Breast epithelium (tissue), 4 donors: ENCODE data around the gene SLC12A4. TPM values are rescaled to one million over a fixed set of nuclear protein-coding genes. Genes with fewer than 3 reads are reported as not detected.

Source experiments
- DNase-seq, 2 donors: peaks; one replicate each; pipeline ENCODE4 v3.0.0-alpha.2; 2019; ENCODE audit warnings: low spot score in 2 of 2
- H3K27ac ChIP-seq, 2 donors: fragments of 200-600 bp; sonication (generic) in 1 of 2; one replicate each; pipeline ENCODE4 v1.5.1; 2016 to 2019; ENCODE audit warnings: mild to moderate bottlenecking in 1 of 2
- H3K27me3 ChIP-seq, 2 donors: fragments of 200-600 bp; sonication (generic) in 1 of 2; one replicate each; pipeline versions ENCODE4 v1.5.1 to v1.6.0; 2017 to 2019; ENCODE audit warnings: control low read depth in 1 of 2, mild to moderate bottlenecking in 1 of 2
- H3K36me3 ChIP-seq: fragments of 200-600 bp; one replicate; pipeline ENCODE4 v1.5.1; 2019
- H3K4me1 ChIP-seq, 2 donors: fragments of 200-600 bp; sonication (generic); one replicate each; pipeline ENCODE4 v1.5.1; 2016 to 2019; ENCODE audit warnings: control low read depth in 1 of 2
- H3K4me3 ChIP-seq, 3 donors: fragments of 200-600 bp; sonication (generic); 1 replicate in 2 of 3; 2 replicates in 1 of 3; pipeline ENCODE4 v1.5.1; 2016 to 2019; ENCODE audit warnings: mild to moderate bottlenecking in 3 of 3, moderate library complexity in 2 of 3
- H3K9me3 ChIP-seq, 2 donors: fragments of 200-600 bp; sonication (generic) in 1 of 2; one replicate each; pipeline ENCODE4 v1.5.1; 2016 to 2019; ENCODE audit warnings: control low read depth in 1 of 2
- CTCF ChIP-seq, 3 donors: fragments of 450-650 bp; IDR thresholded peaks; one replicate each; pipeline ENCODE4 v1.5.1; 2016 to 2017; ENCODE audit warnings: antibody characterized with exemption in 3 of 3, mild to moderate bottlenecking in 3 of 3, moderate library complexity in 3 of 3
- POLR2A ChIP-seq: fragments of 450-650 bp; IDR thresholded peaks from one replicate; pipeline ENCODE4 v1.6.1; 2016; ENCODE audit warnings: antibody characterized with exemption, mild to moderate bottlenecking, moderate library complexity
- POLR2AphosphoS5 ChIP-seq, 3 donors: sonication (generic); formaldehyde crosslinking; IDR thresholded peaks; one replicate each; pipeline ENCODE4 v1.6.1; 2017; ENCODE audit warnings: antibody characterized with exemption in 3 of 3
- intact Hi-C: fragments of 100-400 bp; cut with DNase I; formaldehyde crosslinking; loops from one replicate; pipeline ENCODE4 v1.15.1; 2023; ENCODE audit warnings: low total_unique reads
- total RNA-seq, 3 donors: library from RNA; depleted of rRNA; stranded (reverse); fragments of >200 nt; gene quantifications; one replicate each; pipeline ENCODE4 v1.1.0, GENCODE V29; 2016

SLC12A4 gene
- total RNA-seq, 3 donors from 2014 or later: 32.1 to 64.9 (median 53.6) TPM

GRCh38 chr16:67964477-67965131, 3.8 kb downstream of the SLC12A4 start:
- Histone ChIP-seq H3K36me3 (no peaks in the 10 kb centered on the region), H3K4me3 (no peak overlapping the region), H3K27me3 (no peaks in the 10 kb centered on the region), H3K27ac (no peak overlapping the region), H3K4me1 (peaks cover 22 to 35% of the 10 kb centered on the region in 2 donors), H3K9me3 (no peaks in the 10 kb centered on the region)
- no peak for DNase-seq
- TF ChIP-seq POLR2AphosphoS5 (IDR thresholded peaks at IDR 0.05) (no peak), CTCF (IDR thresholded peaks at IDR 0.05) (no peak), POLR2A (no peak)
- intact Hi-C loops: no loop called here

- H3K27me3 ChIP-seq: no peaks in the 10 kb centered on the region
- H3K4me1 ChIP-seq: peaks cover 25 to 35% of the 10 kb centered on the region in 2 donors
- H3K27ac ChIP-seq: peak overlapping the region; percentile 23 to 90
- H3K36me3 ChIP-seq: no peaks in the 10 kb centered on the region
- TF ChIP-seq CTCF (IDR thresholded peaks at IDR 0.05): no peak
- no peak for TF ChIP-seq POLR2AphosphoS5 (IDR thresholded peaks at IDR 0.05)
- TF ChIP-seq POLR2A: no peak
- no peak for DNase-seq
- peak overlapping the region in 1 of 3 donors; percentile 10 for H3K4me3 ChIP-seq
- H3K9me3 ChIP-seq: no peaks in the 10 kb centered on the region
- intact Hi-C loops: no loop called here
Measured at GRCh38 chr16:67963662-67964321, 4.6 kb downstream of the SLC12A4 start.

GRCh38 chr16:67963292-67963661, 5.2 kb downstream of the SLC12A4 start:
- Histone ChIP-seq H3K27ac (peak overlapping the region; percentile 23 to 90), H3K27me3 (no peaks in the 10 kb centered on the region), H3K4me3 (no peak overlapping the region), H3K36me3 (no peaks in the 10 kb centered on the region), H3K9me3 (no peaks in the 10 kb centered on the region), H3K4me1 (peaks cover 25 to 35% of the 10 kb centered on the region in 2 donors)
- intact Hi-C loops: no loop called here
- no peak for DNase-seq
- TF ChIP-seq POLR2AphosphoS5 (IDR thresholded peaks at IDR 0.05): no peak
- TF ChIP-seq CTCF (IDR thresholded peaks at IDR 0.05): no peak
- TF ChIP-seq POLR2A: no peak

- Histone ChIP-seq H3K27ac (peak overlapping the region; percentile 68 to 90), H3K36me3 (no peaks in the 10 kb centered on the region), H3K4me1 (peaks cover 25 to 33% of the 10 kb centered on the region in 2 donors), H3K4me3 (peak overlapping the region in 1 of 3 donors; percentile 41), H3K27me3 (no peaks in the 10 kb centered on the region), H3K9me3 (no peaks in the 10 kb centered on the region)
- TF ChIP-seq CTCF (IDR thresholded peaks at IDR 0.05) (no peak), POLR2AphosphoS5 (IDR thresholded peaks at IDR 0.05) (no peak), POLR2A (no peak)
- intact Hi-C loops: no loop called here
- DNase-seq: no peak
Measured at GRCh38 chr16:67962135-67962534, 6.3 kb downstream of the SLC12A4 start.

- H3K27ac ChIP-seq: peak overlapping the region; percentile 68 to 90
- peak overlapping the region in 1 of 3 donors; percentile 6 for H3K4me3 ChIP-seq
- TF ChIP-seq POLR2AphosphoS5 (IDR thresholded peaks at IDR 0.05) (peak; percentile 58 to 91 (median 89)), CTCF (IDR thresholded peaks at IDR 0.05) (peak in 1 of 3 donors; percentile 32), POLR2A (no peak)
- H3K27me3 ChIP-seq: no peaks in the 10 kb centered on the region
- peak; percentile 96 to 98 for DNase-seq
- no peaks in the 10 kb centered on the region for H3K9me3 ChIP-seq
- peaks cover 25 to 33% of the 10 kb centered on the region in 2 donors for H3K4me1 ChIP-seq
- intact Hi-C loops: no loop called here
- H3K36me3 ChIP-seq: no peaks in the 10 kb centered on the region
Measured at GRCh38 chr16:67961551-67961957, 6.9 kb downstream of the SLC12A4 start.
